ENCODE results near the gene ATL2.

The ATL2 gene

DNA sequence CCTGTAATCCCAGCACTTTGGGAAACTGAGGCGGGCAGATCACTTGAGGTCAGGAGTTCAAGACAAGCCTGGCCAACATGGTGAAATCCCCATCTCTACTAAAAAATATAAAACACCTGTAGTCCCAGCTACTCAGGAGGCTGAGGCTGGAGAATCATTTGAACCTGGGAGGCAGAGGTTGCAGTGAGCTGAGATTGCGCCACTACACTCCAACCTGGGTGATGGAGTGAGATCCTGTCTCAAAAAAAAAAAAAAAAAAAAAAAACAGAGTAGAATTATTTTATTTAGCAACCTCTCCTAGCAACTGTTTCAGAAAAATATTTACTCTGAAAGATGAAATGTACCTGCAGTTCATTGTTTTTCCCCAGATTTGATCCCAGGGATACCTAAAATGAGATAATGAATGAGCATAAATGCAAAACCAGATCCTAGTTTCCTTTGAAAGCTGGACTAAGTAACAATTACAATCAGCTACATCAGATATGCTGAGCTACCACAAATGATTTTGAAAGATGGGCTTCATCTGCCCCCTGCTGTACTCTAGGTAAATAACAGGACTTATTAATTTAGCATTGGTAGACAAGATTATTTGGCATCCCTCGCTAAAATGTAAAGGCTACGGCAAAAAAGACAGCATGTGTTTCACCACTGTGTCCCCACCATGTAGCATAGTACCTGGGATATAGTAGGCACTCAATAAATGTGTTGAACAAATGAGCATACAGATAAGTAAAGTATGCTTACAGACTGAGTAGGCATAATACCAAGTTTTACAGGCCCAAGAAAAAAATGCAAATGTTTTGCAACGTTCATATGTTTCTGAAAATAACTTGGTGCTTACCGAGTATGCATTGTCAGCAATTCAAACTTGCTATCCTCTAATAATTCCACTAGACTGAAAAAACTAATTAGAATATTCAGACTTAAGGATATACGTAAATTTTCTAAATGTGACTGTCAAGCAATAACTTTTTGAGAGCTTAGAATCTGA lies 102.5 kb downstream of the ATL2 start:
- DNase-seq (ENCODE audit: low read depth): peak; percentile 52
- H3K4me3 ChIP-seq (ENCODE audit: low read depth, low read length): no peak overlapping the region
- TF ChIP-seq, protein P1, sequence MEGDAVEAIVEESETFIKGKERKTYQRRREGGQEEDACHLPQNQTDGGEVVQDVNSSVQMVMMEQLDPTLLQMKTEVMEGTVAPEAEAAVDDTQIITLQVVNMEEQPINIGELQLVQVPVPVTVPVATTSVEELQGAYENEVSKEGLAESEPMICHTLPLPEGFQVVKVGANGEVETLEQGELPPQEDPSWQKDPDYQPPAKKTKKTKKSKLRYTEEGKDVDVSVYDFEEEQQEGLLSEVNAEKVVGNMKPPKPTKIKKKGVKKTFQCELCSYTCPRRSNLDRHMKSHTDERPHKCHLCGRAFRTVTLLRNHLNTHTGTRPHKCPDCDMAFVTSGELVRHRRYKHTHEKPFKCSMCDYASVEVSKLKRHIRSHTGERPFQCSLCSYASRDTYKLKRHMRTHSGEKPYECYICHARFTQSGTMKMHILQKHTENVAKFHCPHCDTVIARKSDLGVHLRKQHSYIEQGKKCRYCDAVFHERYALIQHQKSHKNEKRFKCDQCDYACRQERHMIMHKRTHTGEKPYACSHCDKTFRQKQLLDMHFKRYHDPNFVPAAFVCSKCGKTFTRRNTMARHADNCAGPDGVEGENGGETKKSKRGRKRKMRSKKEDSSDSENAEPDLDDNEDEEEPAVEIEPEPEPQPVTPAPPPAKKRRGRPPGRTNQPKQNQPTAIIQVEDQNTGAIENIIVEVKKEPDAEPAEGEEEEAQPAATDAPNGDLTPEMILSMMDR (IDR thresholded peaks at IDR 0.05; ENCODE audit: control insufficient read depth, extremely low read depth, insufficient read depth): peak; percentile 46

DNA sequence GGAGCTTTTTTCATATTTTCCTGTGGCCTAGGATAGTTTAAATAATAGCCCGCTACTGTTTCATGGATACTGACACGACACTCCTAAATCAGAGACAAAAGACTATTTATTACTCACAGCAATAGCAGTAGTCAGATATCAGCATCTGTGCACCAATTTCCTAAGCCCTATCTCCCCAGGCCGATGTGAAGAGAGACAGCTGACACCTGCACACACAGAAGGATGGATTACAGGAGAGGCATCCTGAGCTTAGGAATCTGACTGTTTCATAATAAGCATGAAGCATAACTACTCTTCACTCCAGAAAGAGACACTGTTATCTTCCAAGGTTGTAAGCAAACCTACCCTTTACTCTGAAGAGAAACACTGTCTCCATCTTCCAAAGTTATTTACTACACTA lies 105.4 kb downstream of the ATL2 start:
- TF ChIP-seq, protein P1 (IDR thresholded peaks at IDR 0.05; ENCODE audit: control insufficient read depth, extremely low read depth, insufficient read depth): no peak
- DNase-seq (ENCODE audit: low read depth): no peak
- no peak overlapping the region for H3K4me3 ChIP-seq (ENCODE audit: low read depth, low read length)

DNA sequence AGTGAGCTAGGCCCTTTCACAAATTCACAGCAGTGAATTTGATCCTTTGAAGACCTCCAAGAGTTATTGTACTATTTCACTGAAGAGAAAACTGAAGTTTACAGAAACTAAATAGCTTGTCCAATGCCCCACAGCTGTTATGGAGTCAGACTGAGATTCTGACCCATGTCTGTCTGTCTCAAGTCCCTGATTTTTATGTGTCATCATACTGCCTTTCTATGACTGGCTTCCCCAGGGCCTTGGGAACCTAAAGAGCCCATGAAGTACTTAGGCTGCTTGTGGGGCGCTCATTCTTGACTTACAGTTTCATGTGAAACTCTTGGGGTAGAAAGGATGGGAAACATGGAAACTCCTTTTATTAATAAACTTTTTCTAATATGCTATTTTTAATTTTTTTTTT lies 107.7 kb downstream of the ATL2 start:
- TF ChIP-seq, protein P1 (IDR thresholded peaks at IDR 0.05; ENCODE audit: control insufficient read depth, extremely low read depth, insufficient read depth): no peak
- H3K4me3 ChIP-seq (ENCODE audit: low read depth, low read length): no peak overlapping the region
- DNase-seq (ENCODE audit: low read depth): no peak

DNA sequence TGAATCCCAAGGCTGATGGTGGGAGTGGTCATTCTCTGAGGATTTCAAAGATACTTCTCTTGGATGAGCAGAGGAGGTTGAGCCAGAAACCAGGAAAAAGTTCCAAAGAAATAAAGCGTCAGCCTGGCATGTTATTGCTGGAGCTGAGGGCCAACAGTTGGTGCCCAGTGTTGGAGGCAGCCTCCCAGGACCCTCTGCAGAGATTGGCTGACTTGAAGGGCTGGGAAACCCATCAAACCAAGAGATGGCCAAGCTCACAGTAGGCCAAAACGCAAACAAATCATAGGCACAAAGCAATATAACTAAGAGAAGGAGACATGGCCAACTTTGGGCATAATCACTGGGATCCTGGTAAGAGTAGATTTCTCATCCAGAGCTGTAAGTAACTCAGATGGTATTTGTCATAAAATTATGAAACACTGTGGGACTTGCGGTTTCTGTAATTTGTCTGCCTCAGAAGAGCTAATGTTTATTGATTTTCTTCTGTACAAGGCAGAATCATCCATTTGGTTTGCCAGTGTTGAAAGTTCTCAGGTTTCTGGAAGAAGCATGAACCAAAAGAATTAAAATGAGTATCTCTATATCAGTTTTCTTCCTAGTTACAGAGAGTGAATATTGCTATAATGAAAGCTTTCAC lies 108.3 kb downstream of the ATL2 start:
- no peak for DNase-seq (ENCODE audit: low read depth)
- TF ChIP-seq, protein P1 (IDR thresholded peaks at IDR 0.05; ENCODE audit: control insufficient read depth, extremely low read depth, insufficient read depth): no peak

DNA sequence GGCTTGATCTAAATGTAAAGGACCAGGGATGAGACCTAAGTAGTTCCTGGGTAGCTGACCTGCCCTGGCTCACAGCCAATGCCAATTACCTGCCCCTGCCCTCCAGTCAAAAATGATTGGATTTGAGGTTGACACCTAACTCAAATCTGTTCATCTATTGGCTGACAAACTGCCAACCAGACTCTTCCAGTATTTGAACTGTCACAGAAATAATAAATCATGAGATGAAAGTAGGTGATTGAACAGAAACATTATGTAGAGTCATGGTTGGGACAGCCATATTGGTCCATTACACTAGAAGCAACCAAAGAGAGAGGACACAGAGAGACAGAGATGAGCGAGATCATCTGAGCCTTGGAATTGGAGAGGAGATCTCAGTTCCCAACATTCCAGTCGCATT lies 109.1 kb downstream of the ATL2 start:
- H3K4me3 ChIP-seq (ENCODE audit: low read depth, low read length): no peak overlapping the region
- DNase-seq (ENCODE audit: low read depth): no peak
- TF ChIP-seq, protein P1 (IDR thresholded peaks at IDR 0.05; ENCODE audit: control insufficient read depth, extremely low read depth, insufficient read depth): no peak

More for the DNA sequence above, 108.3 kb downstream of the ATL2 start:
- no peak overlapping the region for H3K4me3 ChIP-seq (ENCODE audit: low read depth, low read length)

DNA sequence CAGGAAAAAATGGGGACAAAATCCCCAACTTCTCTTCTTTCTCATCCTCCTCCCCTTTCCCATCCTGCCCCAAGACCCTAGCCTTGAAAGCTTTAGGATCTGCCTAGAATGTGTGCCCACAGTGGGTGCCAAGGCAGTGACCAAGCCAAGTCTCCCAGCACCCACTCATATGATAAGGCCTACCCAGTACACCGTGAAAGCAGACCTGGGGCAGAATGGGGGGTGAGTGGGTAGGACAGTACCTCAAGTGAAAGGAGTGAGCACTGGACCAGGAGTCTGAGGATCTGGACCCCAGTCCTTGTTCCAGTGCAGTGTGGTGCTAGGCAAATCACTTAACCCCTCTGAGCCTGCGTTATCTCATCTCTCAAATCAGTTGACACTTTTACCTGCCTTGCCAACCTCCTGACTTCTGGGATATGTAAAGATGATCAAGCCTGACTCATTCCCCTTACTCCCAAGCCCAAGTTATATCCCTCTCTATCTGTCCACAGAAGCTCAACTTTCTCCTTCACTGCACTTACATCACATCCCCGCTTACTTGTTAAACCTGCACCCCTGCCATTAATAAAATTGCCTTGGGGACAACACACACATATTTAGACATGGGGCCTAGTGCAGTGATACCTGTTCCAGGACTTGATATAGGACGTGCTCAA lies 109.7 kb downstream of the ATL2 start:
- TF ChIP-seq, protein P1 (IDR thresholded peaks at IDR 0.05; ENCODE audit: control insufficient read depth, extremely low read depth, insufficient read depth): no peak
- H3K4me3 ChIP-seq (ENCODE audit: low read depth, low read length): no peak overlapping the region
- DNase-seq (ENCODE audit: low read depth): no peak
